DMS79 (cell line): ENCODE results near the gene TSPAN18.

Experiments
- DNase-seq: peaks from one replicate; lab custom pipeline; 2025; lab: John Stamatoyannopoulos, UW

The TSPAN18 gene

GRCh38 chr11:44916801-44917385 is 190.1 kb downstream of the TSPAN18 start:
- no peak for DNase-seq

GRCh38 chr11:44917741-44918140 is 191.0 kb downstream of the TSPAN18 start:
- DNase-seq = no peak

GRCh38 chr11:44920451-44920850 is 193.7 kb downstream of the TSPAN18 start:
- DNase-seq = no peak

- no peak for DNase-seq
Measured at GRCh38 chr11:44923115-44923514, 196.4 kb downstream of the TSPAN18 start.

- DNase-seq = no peak
Measured at GRCh38 chr11:44923806-44924205, 197.0 kb downstream of the TSPAN18 start.

GRCh38 chr11:44926036-44926435 is 199.3 kb downstream of the TSPAN18 start:
- no peak for DNase-seq

GRCh38 chr11:44927174-44927661 is 200.5 kb downstream of the TSPAN18 start:
- peak; percentile 44 for DNase-seq

GRCh38 chr11:44928144-44928543 is 201.4 kb downstream of the TSPAN18 start:
- no peak for DNase-seq

- no peak for DNase-seq
Measured at GRCh38 chr11:44928816-44929215, 202.1 kb downstream of the TSPAN18 start.

- no peak for DNase-seq
Measured at GRCh38 chr11:44930588-44931302, 204.0 kb downstream of the TSPAN18 start.

- DNase-seq = no peak
Measured at GRCh38 chr11:44931466-44931865, 204.7 kb downstream of the TSPAN18 start.

- DNase-seq = no peak
Measured at GRCh38 chr11:44934110-44934509, 207.3 kb downstream of the TSPAN18 start.

GRCh38 chr11:44934735-44935250 is 208.0 kb downstream of the TSPAN18 start:
- no peak for DNase-seq

GRCh38 chr11:44936525-44936924 is 209.8 kb downstream of the TSPAN18 start:
- peak; percentile 34 for DNase-seq

- no peak for DNase-seq
Measured at GRCh38 chr11:44936951-44937543, 210.3 kb downstream of the TSPAN18 start.

- DNase-seq = no peak
Measured at GRCh38 chr11:44938066-44938691, 211.4 kb downstream of the TSPAN18 start.

GRCh38 chr11:44939673-44940395 is 213.1 kb downstream of the TSPAN18 start:
- DNase-seq = no peak

- DNase-seq = no peak
Measured at GRCh38 chr11:44940404-44940803, 213.6 kb downstream of the TSPAN18 start.

GRCh38 chr11:44940835-44941234 is 214.1 kb downstream of the TSPAN18 start:
- DNase-seq = no peak

- no peak for DNase-seq
Measured at GRCh38 chr11:44941259-44942021, 214.7 kb downstream of the TSPAN18 start.
